OCI-LY3 (cell line): ENCODE data around the gene TRMT1.

Experiments
- EZH2phosphoT487 ChIP-seq: fragments of 200-600 bp; shearing (Covaris generic); IDR thresholded peaks from 2 replicates; pipeline ENCODE4 v1.6.1; 2018; ENCODE audit warnings: antibody characterized with exemption, mixed run types, low read depth
- TF ChIP-seq, protein P1 (sequence below): fragments of 200-600, 300-600 bp; sonication (generic); IDR thresholded peaks from 2 replicates; pipeline ENCODE4 v1.5.1; 2014; ENCODE audit warnings: antibody characterized with exemption, low read length, low read depth

- TF ChIP-seq, protein P1, sequence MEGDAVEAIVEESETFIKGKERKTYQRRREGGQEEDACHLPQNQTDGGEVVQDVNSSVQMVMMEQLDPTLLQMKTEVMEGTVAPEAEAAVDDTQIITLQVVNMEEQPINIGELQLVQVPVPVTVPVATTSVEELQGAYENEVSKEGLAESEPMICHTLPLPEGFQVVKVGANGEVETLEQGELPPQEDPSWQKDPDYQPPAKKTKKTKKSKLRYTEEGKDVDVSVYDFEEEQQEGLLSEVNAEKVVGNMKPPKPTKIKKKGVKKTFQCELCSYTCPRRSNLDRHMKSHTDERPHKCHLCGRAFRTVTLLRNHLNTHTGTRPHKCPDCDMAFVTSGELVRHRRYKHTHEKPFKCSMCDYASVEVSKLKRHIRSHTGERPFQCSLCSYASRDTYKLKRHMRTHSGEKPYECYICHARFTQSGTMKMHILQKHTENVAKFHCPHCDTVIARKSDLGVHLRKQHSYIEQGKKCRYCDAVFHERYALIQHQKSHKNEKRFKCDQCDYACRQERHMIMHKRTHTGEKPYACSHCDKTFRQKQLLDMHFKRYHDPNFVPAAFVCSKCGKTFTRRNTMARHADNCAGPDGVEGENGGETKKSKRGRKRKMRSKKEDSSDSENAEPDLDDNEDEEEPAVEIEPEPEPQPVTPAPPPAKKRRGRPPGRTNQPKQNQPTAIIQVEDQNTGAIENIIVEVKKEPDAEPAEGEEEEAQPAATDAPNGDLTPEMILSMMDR = no peak
- no peak for TF ChIP-seq EZH2phosphoT487
Measured at GRCh38 chr19:13089857-13090507, 26.6 kb downstream of the TRMT1 start.
